Measurements from ENCODE around the gene SENP5.

- TF ChIP-seq CTCF (IDR thresholded peaks at IDR 0.05; ENCODE audit: borderline replicate concordance, extremely low read depth, low read length, poor library complexity, severe bottlenecking): no peak
- no peak for TF ChIP-seq EZH2 (IDR thresholded peaks at IDR 0.05; ENCODE audit: borderline replicate concordance, low read depth, low read length, severe bottlenecking)
These were observed 24.1 kb upstream of the SENP5 start for GRCh38 chr3:196843435-196844110.

All from DND-41 (cell line).